ENCODE data around the gene DLD.

Gene DLD

DNA sequence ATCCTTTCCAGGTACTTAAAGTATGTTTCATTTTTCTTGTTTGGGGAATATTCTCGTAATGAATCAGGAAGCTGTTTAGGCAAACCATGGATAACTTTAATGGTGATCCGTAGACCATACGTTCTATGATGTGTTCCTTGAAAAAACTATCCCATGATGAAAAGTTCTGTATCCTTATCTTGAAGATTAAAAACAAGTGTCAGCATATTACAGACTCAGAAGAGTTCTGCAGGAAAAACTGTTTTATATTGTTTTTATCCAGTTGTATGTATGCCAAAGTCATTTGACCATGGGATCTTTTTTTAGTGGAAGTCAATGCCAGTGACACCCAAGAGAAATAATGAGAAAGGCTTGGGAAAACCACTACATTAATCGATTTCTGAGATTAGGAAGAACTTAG is 52.0 kb downstream of the DLD start:
- DNase-seq = no peak
- H3K27ac ChIP-seq = no peak overlapping the region
- in situ Hi-C loops (cut with HindIII; ENCODE audit: low pct_ligation_motif_present, low sequenced_read_pairs) = no loop called here
- no peaks in the 10 kb centered on the region for H3K27me3 ChIP-seq (replicated peaks)
- TF ChIP-seq, protein P1, sequence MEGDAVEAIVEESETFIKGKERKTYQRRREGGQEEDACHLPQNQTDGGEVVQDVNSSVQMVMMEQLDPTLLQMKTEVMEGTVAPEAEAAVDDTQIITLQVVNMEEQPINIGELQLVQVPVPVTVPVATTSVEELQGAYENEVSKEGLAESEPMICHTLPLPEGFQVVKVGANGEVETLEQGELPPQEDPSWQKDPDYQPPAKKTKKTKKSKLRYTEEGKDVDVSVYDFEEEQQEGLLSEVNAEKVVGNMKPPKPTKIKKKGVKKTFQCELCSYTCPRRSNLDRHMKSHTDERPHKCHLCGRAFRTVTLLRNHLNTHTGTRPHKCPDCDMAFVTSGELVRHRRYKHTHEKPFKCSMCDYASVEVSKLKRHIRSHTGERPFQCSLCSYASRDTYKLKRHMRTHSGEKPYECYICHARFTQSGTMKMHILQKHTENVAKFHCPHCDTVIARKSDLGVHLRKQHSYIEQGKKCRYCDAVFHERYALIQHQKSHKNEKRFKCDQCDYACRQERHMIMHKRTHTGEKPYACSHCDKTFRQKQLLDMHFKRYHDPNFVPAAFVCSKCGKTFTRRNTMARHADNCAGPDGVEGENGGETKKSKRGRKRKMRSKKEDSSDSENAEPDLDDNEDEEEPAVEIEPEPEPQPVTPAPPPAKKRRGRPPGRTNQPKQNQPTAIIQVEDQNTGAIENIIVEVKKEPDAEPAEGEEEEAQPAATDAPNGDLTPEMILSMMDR (IDR thresholded peaks at IDR 0.05; ENCODE audit: low read depth, low read length, missing control alignments) = no peak
- no peak overlapping the region for H3K4me3 ChIP-seq (ENCODE audit: low read depth, low read length)
- peaks cover 87% of the 10 kb centered on the region for H3K36me3 ChIP-seq (replicated peaks)

DNA sequence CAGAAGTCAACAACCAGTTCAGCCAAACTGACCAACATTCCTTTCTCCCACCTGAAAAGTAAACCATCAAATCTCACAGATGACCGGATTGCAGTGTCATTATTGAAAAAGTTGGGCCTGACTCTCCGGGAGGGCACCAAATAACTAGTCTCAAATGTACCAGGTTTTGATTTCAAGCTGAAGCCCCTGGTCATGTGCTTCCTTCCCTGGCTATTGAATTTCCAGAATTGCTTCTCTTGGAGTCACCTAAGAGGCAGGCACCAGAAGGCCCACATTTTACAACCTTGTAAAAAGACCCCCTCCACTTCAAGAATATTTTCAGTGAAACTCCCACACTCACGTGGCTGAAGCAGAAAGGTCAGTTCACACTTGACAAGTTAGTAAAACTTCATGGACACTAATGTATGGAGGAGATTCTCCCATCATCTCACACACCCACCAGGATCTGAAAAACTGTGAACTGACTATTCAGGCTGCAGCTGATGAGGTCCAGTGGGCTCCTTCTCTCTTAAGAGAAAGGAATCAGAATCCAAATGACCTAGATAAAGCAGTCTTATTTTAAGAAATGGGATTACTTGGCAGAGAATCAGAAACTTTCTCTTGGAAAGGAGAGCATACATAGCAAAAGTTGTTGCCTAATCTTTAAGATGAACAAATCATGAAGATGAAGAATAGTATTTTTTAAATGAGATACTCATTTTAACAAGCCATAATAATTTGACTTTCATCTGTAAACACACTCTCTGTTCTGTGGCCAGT is 53.6 kb downstream of the DLD start:
- no peak for DNase-seq
- H3K36me3 ChIP-seq (replicated peaks) = peaks cover 85% of the 10 kb centered on the region
- H3K27me3 ChIP-seq (replicated peaks) = no peaks in the 10 kb centered on the region
- H3K4me3 ChIP-seq (ENCODE audit: low read depth, low read length) = no peak overlapping the region
- no peak overlapping the region for H3K27ac ChIP-seq
- TF ChIP-seq, protein P1 (IDR thresholded peaks at IDR 0.05; ENCODE audit: low read depth, low read length, missing control alignments) = no peak
- in situ Hi-C loops (cut with HindIII; ENCODE audit: low pct_ligation_motif_present, low sequenced_read_pairs) = no loop called here

DNA sequence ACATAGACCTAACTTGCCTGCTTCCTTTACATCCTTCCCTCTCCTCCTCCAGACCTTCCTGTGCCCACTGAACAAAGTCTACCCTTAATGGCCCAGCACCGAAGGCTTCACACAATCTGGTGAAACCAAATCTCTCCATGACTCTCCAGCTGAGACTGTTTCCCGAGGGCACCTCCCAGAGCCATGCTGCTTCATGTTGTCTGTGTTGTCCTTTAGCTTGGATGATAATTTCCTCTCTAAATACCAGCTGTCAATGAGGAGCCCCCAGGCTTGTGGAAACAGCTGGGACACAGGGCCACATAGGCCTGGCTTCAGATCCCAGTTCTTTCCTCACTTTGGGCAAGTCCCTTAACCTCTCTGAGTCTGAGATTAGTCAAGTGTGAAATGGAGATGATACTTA is 54.3 kb downstream of the DLD start:
- Histone ChIP-seq H3K27me3 (replicated peaks) (no peaks in the 10 kb centered on the region), H3K27ac (no peak overlapping the region), H3K36me3 (replicated peaks) (peaks cover 85% of the 10 kb centered on the region), H3K4me3 (ENCODE audit: low read depth, low read length) (no peak overlapping the region)
- TF ChIP-seq, protein P1 (IDR thresholded peaks at IDR 0.05; ENCODE audit: low read depth, low read length, missing control alignments) = no peak
- in situ Hi-C loops (cut with HindIII; ENCODE audit: low pct_ligation_motif_present, low sequenced_read_pairs) = no loop called here
- no peak for DNase-seq

DNA sequence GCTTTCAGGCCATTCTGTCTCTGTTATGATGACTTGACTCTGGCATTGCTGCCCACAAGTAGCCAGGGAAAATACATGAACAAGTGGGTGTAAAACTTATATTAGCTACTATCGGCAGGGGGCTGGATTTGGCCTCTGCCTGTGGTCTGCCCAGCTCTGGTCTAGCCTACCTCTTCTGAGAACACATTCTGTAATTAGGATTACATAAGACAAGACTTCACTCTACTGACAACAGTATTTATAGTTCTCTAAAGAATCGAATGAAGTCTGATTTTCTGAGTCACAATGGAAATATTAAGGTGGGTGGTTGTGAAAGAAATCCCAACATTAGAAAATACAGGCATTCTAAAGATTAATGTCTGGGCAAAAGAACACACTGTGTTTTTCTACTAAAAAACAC is 55.5 kb downstream of the DLD start:
- peak overlapping the region; percentile 20 for H3K27ac ChIP-seq
- no peaks in the 10 kb centered on the region for H3K27me3 ChIP-seq (replicated peaks)
- peaks cover 85% of the 10 kb centered on the region for H3K36me3 ChIP-seq (replicated peaks)
- in situ Hi-C loops (cut with HindIII; ENCODE audit: low pct_ligation_motif_present, low sequenced_read_pairs) = no loop called here
- no peak overlapping the region for H3K4me3 ChIP-seq (ENCODE audit: low read depth, low read length)
- DNase-seq = peak; percentile 35
- TF ChIP-seq, protein P1 (IDR thresholded peaks at IDR 0.05; ENCODE audit: low read depth, low read length, missing control alignments) = peak; percentile 10

DNA sequence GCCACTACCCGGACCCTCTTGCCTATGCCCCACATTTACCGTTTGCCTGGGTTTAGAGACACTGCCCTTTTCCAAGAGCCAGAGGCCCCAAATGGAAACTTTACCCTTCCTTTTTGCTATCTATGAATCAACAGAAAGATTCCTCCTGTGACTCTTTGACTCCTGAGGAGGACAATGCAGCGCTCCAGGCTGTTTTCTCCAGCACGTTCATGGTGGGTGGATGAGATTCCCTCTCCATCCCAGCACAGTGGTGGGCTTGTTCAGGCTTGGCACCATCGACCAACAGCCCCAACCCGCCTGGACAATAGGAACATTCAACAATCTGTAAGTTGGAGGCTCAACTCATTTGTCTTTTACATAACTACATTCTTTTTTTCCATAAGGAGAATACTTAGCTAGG is 55.9 kb downstream of the DLD start:
- TF ChIP-seq, protein P1 (IDR thresholded peaks at IDR 0.05; ENCODE audit: low read depth, low read length, missing control alignments) = no peak
- in situ Hi-C loops (cut with HindIII; ENCODE audit: low pct_ligation_motif_present, low sequenced_read_pairs) = no loop called here
- H3K36me3 ChIP-seq (replicated peaks) = peaks cover 86% of the 10 kb centered on the region
- peak overlapping the region; percentile 20 for H3K27ac ChIP-seq
- DNase-seq = no peak
- H3K27me3 ChIP-seq (replicated peaks) = no peaks in the 10 kb centered on the region
- H3K4me3 ChIP-seq (ENCODE audit: low read depth, low read length) = no peak overlapping the region

Measured in brain microvascular endothelial cell (primary cell).